NB4 (cell line): Measurements from ENCODE around the gene AKT3.

Experiments
- DNase-seq: peaks from one replicate; pipeline ENCODE4 v3.0.0; 2010; ENCODE audit warnings: low read depth
- H3K4me3 ChIP-seq: one replicate; pipeline ENCODE4 v1.5.1; 2011; ENCODE audit warnings: mild to moderate bottlenecking, low read depth, low read length, moderate library complexity
- MYC ChIP-seq: IDR thresholded peaks from 2 replicates; pipeline ENCODE4 v1.6.1; 2011; ENCODE audit warnings: low read depth, low read length
- POLR2A ChIP-seq: IDR thresholded peaks from 2 replicates; pipeline ENCODE4 v1.6.1; 2011; ENCODE audit warnings: mild to moderate bottlenecking; ENCODE audit not compliant: insufficient read length; ENCODE audit errors: extremely low read depth
- TF ChIP-seq, protein P1 (sequence below): IDR thresholded peaks from 2 replicates; pipeline ENCODE4 v1.6.1; 2011; ENCODE audit warnings: low read depth, low read length
- TF ChIP-seq, protein P2 (sequence below): IDR thresholded peaks from one replicate; pipeline ENCODE4 v1.5.1; 2012; ENCODE audit warnings: low read depth, low read length

The AKT3 gene

DNA sequence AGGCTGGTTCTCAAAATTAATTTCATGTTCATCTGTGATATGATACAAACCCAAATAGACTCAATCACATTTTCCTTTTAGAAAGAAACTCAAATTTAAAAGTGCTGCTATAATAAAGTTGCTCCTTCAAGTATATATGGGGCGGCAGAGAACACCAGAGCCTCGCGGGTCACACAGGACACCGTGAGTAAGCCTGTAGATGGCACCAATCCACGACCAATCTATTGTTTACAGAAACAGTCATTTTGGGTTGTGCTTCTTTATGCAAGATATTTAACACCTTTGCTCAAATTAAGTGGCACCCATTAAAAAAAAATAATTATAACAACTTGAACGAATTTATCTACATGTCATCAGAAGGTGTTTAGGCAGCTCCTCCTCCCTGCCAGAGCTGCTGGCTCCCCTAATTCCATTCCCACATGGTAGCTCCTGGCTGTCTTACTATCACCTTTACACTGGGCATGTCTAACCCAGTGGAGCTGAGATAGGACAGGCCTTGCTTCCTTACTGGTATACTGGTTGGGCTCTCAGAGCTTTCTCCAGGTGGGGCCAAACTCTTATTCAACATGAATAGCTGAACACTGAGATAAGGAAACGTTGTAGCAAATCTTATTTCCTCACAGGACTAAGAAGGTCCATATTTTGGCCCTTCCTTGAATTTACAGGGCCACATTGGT lies 307.2 kb downstream of the AKT3 start:
- no peak overlapping the region for H3K4me3 ChIP-seq
- TF ChIP-seq MYC = no peak
- no peak for DNase-seq

DNA sequence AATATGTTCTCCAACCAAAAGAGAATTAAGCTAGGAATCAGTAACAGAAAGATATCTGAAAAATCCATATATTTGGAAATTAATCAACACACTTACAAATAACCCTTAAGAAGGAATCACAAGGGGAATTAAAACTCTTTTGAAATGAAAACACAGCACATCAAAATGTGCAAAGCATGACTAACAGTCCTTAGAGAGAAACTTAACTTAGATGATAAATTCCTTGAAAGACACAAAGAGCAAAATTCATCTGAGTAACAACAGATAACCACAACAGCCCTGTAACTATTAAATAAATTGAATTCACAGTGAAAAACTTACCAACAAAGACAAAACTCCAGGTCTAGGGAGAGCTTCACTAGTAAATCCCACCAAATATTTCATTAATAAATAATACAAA lies 310.4 kb downstream of the AKT3 start:
- no peak for TF ChIP-seq POLR2A
- TF ChIP-seq, protein P1, sequence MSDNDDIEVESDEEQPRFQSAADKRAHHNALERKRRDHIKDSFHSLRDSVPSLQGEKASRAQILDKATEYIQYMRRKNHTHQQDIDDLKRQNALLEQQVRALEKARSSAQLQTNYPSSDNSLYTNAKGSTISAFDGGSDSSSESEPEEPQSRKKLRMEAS = no peak
- TF ChIP-seq MYC = no peak
- TF ChIP-seq, protein P2, sequence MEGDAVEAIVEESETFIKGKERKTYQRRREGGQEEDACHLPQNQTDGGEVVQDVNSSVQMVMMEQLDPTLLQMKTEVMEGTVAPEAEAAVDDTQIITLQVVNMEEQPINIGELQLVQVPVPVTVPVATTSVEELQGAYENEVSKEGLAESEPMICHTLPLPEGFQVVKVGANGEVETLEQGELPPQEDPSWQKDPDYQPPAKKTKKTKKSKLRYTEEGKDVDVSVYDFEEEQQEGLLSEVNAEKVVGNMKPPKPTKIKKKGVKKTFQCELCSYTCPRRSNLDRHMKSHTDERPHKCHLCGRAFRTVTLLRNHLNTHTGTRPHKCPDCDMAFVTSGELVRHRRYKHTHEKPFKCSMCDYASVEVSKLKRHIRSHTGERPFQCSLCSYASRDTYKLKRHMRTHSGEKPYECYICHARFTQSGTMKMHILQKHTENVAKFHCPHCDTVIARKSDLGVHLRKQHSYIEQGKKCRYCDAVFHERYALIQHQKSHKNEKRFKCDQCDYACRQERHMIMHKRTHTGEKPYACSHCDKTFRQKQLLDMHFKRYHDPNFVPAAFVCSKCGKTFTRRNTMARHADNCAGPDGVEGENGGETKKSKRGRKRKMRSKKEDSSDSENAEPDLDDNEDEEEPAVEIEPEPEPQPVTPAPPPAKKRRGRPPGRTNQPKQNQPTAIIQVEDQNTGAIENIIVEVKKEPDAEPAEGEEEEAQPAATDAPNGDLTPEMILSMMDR = no peak
- H3K4me3 ChIP-seq = no peak overlapping the region
- no peak for DNase-seq

DNA sequence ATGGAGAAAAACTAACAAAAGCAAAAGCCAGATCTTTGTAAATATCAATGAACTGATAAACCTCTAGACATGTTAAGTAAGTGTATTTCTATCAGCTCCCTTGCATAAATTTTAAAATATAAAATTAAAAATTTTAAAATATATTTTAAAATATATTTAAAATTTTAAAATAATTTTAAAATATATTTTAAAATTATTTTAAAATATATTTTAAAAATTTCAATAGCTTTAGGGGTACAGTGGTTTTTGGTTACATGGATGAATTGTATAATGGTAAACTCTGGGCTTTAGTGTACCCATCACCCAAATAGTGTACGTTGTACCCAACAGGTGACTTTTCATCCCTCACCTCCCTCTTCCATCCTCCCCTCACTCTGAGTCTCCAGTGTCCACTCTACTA lies 315.0 kb downstream of the AKT3 start:
- no peak overlapping the region for H3K4me3 ChIP-seq
- no peak for DNase-seq
- TF ChIP-seq, protein P1 = no peak
- TF ChIP-seq, protein P2 = no peak
- TF ChIP-seq MYC = no peak

DNA sequence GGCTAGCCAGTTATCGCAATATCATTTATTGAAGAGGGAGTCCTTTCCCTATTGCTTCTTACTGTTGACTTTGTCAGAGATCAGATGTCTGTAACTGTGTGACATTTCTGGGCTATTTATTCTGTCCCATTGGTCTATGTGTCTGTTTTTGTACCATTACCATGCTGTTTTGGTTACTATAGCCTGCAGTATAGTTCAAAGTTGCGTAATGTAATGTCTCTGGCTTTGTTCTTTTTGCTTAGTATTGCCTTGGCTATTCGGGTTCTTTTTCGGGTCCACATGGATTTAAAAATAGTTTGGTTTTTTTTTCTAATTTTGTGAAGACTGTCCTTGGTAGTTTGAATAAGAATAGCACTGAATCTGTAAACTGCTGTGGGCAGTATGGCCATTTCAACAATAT lies 320.5 kb downstream of the AKT3 start:
- DNase-seq = no peak
- TF ChIP-seq MYC = no peak
- TF ChIP-seq, protein P1 = no peak
- TF ChIP-seq POLR2A = no peak
- TF ChIP-seq, protein P2 = no peak
- H3K4me3 ChIP-seq = no peak overlapping the region

DNA sequence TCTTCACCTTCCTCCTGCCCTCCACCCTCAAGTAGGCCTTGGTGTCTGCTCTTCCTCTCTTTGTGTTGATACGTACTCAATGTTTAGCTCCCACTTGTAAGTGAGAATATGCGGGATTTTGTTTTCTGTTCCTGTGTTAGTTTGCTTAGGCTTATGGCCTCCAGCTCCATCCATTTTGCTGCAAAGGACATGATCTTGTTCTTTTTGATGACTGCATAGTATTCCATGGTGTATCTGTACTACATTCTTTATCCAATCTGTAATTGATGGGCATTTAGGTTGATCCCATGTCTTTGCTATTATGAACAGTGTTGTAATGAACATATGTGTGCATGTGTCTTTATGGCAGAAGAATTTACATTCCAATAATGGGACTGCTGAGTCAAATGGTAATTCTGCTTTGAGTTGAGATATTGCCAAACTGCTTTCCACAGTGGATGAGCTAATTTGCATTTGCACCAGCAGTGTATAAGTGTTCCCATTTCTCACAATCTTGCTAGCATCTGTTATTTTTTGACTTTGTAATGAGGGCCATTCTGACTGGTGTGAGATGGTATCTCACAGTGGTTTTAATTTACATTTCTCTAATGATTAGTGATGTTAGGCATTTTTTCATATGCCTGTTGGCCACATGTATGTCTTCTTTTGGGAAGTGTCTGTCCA lies 321.5 kb downstream of the AKT3 start:
- no peak for DNase-seq
- TF ChIP-seq POLR2A = no peak
- TF ChIP-seq, protein P2 = no peak
- TF ChIP-seq MYC = no peak
- TF ChIP-seq, protein P1 = no peak
- H3K4me3 ChIP-seq = no peak overlapping the region

DNA sequence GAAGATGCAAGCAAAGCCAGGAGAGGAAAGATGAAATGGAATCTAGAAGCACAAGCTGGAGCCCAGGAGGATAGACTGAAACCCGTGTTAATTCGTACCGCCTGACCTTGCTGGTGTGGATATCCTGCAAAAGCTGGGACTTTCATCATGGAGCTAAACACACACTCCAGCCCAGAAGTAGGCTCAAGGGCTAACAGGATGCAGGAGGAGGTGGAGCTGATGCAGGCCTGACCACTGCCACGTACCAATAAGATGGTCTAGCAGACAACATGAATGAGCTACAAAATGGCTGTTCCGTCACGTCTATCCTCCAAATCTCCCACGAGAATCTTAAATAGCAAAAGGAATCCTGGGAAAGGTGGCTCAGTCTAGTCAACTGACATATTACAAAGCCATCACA lies 323.9 kb downstream of the AKT3 start:
- TF ChIP-seq POLR2A (no peak), MYC (no peak)
- TF ChIP-seq, protein P1 = no peak
- TF ChIP-seq, protein P2 = no peak
- H3K4me3 ChIP-seq = no peak overlapping the region
- no peak for DNase-seq
